GM19240 (cell line): ENCODE data around the gene CDC40.
"Not testable (repeated sequence)": the region's sequence is repeated elsewhere in the genome, so short reads cannot be mapped to it uniquely, and the experiment has no call there.

ENCODE experiments used
- DNase-seq: peaks from one replicate; pipeline ENCODE4 v3.0.0; 2011; ENCODE audit warnings: low spot score; ENCODE audit not compliant: insufficient read length

The CDC40 gene

GRCh38 chr6:110201151-110201884 lies 21.1 kb downstream of the CDC40 start:
- no peak for DNase-seq

DNA sequence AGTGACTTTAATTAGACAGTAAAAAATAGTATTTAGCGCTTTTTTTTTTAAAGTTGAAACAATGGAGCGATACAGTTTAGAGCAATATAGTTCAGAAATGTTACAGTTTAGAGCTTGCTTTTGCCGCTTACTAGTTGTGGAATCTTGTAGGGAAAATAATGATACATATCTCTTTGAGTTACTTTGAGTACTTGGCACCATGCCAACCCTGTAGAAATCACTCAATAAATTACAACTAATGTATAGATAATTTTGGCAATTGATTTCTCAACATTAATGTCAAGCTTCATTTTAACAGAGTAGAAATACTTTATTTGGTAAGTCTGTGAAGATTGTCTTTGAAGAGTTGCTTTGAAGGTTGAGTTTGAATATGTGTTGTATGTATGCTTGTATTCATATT lies 27.4 kb downstream of the CDC40 start:
- DNase-seq: no peak

GRCh38 chr6:110211753-110212152 lies 31.5 kb downstream of the CDC40 start:
- no peak for DNase-seq

GRCh38 chr6:110214338-110214737 lies 34.1 kb downstream of the CDC40 start:
- no peak for DNase-seq

- DNase-seq: no peak
These were observed 35.9 kb downstream of the CDC40 start for GRCh38 chr6:110216140-110216539.

DNA sequence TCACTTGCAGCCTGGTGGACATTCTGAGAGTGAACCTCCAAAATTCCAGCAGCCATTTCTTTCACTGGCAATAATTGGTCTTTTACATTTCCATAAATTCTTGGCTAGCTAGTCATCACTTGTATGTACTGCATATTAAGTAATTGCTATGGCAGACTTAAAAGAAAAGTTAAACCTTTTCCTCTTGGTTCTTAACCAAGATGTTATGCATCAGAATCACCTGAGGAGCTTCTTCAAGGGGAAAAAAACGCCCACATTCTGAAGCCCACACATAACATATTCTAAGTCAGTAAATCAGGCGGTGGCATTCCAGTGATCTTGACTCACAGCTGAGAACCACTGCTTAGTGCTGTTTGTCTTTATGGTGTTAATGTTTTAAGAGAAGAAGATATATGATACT lies 37.0 kb downstream of the CDC40 start:
- DNase-seq: no peak

- no peak for DNase-seq
These were observed 41.5 kb downstream of the CDC40 start for GRCh38 chr6:110221738-110222137.

DNA sequence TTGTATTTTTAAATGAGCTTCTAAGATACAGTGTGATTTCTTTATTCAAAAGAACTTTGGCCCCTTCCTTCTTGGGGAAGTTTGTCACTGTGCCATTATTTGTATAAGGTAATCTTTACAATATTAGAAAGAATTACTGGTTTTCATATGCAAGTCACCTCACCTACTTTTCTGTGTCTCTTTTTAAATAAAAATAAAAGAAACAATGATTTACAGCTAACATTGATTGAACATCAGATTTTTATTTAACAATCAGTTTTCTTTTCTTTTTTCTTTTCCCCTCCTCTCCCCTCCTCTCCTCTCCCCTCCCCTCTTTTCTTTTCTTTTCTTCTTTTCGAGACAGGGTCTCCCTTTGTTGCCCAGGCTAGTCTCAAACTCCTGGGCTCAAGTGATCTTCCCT lies 46.0 kb downstream of the CDC40 start:
- DNase-seq: no peak

DNA sequence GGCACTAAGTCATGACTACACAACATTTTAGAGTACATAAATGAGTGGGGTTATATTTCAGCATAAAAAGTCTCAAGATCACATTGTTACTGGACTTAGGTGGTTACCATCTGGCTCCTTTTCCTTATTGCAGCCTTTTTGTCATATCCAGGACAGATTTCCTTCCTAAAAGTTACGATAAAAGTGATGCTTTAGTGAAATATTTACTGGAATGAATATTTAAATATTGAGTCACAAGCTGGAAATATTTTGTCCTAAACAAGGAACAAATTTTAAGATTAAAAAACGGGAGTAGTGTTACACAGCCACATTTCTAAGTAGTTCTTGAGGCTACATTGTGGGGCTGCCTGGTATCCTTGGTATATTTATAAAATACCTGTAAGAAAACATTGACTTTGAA lies 52.2 kb downstream of the CDC40 start:
- DNase-seq: no peak

DNA sequence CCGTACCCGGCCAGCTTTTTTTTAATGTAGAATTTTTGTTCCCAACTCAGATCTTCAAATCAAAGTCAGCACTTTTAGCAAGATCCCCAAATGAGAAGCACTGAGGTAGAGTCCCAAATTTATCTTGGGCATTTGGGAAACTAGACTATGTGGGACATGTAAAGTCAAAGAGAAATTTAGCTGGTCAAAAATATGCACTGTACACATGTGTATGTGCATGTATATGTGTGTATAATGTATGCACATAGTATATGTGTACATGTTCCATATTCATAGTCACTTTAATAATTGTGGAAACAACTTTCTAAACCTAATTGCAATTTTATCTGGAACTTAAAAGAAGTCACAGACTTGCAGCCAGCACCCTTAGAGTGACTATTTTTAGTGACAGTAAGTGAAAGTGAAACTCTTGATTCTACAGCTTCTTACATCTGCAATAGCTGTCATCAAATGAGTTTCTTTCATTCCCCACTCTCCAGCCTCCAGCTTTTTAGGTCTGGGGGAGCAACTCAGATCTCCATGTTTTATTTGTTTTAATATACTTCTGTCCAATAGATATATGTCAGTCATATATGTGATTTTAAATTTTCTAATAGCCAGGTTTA lies 53.6 kb downstream of the CDC40 start:
- no peak for DNase-seq

DNA sequence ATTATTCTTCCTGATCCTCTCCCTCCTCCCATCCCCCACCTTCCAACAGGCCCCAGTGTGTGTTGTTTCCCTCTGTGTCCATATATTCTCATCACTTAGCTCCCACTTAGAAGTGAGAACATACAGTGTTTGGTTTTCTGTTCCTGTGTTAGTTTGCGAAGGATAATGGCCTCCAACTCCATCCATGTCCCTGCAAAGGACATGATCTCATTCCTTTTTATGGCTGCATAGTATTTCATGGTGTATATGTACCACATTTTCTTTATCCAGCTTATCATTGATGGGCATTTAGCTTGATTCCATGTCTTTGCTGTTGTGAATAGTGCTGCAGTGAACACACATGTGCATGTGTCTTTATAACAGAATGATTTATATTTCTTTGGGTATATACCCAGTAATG lies 55.8 kb downstream of the CDC40 start:
- DNase-seq: not testable (repeated sequence)

- DNase-seq: no peak
These were observed 59.5 kb downstream of the CDC40 start for GRCh38 chr6:110239526-110240274.

DNA sequence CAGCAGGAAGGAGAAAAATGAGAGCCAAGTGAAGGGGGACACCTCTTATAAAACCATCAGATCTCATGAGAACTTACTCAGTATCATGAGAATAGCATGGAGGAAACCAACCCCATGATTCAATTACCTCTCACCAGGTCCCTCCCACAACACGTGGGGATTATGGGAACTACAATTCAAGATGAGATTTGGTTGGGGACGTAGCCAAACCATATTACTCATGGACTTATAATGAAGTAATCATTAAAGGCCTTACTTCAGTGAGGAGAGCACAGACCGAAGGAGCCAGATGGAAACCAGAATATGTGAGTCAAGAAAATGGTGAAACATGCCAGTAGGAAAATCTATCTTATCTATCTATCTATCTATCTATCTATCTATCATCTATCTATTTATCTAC lies 64.4 kb downstream of the CDC40 start:
- DNase-seq: not testable (repeated sequence)

- DNase-seq: no peak
These were observed 66.2 kb downstream of the CDC40 start for GRCh38 chr6:110246378-110246777.

- no peak for DNase-seq
These were observed 66.8 kb downstream of the CDC40 start for GRCh38 chr6:110246900-110247546.

DNA sequence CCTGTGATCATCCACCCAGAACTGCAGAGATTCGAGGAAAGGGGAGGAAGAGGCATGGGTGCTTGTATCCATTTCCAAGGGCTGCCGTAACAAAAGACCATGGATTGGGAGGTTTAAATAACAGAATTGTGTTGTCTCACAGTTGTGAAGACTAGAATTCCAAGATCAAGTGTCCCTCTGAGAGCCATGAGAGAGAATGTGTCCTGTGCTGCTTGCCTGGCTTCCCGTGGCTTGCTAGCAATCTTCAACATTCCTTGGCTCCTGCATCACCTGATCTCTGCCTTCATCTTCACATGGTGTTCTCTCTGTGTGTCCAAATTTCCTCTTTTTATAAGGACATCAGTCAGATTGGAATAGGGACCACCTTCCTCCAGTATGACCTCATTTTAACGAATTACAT lies 69.8 kb downstream of the CDC40 start:
- no peak for DNase-seq

DNA sequence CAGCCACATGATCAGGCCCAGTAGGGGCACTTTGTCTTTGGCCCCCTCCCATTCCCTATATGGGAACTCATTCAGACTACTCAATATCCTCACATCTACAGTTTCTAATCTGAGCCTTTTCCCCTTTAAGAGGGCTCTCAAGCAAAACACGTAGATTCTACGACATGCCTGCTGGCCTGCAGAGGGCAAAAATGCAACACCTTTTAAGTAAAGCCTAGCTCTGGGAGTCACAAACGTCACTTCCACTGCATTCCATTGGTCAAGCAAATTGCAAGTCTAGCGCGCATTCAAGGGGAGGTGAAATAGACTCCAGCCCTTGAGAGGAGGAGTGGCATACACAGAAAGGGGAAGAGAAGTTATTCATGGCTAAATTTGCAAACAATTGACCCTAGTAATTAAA lies 70.6 kb downstream of the CDC40 start:
- no peak for DNase-seq

GRCh38 chr6:110255211-110255750 lies 75.1 kb downstream of the CDC40 start:
- DNase-seq: no peak

DNA sequence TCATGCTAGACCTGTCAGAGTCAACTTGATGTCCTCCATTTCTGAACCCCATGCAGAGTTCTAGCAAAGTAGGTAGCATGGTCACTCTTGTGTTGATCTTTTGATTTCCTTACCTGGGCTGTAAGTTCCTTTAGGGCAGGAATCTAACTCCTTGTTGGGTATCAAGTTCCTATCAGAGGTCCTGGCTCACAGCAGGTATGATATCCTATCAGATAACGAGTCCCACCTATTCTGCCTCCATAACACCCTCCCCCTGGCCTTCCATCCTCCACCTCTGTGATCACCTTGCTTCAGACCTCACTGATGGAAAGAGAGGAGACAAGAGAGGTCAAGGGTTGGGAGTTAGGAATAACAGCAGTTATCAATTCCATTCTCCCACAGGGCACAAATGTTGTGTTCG lies 76.1 kb downstream of the CDC40 start:
- DNase-seq: no peak

DNA sequence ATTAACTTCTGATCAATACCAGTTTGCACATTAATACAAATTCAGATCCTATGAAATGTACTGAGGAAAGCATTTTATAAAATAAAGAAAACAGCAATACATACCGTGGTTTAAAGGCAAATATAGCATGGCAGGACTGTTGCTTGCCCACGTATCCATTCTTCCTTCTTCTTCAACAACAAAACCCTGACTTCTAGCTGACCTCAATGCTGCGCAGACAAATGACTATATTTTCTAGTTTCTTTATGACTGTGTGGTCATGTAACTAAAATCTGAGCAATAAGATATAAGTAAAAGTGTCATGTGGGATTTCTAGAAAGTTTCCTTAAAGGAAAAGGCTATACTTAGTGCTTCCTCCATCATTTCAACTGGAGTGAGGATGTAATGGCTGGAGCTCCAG lies 85.0 kb downstream of the CDC40 start:
- no peak for DNase-seq

- no peak for DNase-seq
These were observed 86.8 kb downstream of the CDC40 start for GRCh38 chr6:110266996-110267395.

DNA sequence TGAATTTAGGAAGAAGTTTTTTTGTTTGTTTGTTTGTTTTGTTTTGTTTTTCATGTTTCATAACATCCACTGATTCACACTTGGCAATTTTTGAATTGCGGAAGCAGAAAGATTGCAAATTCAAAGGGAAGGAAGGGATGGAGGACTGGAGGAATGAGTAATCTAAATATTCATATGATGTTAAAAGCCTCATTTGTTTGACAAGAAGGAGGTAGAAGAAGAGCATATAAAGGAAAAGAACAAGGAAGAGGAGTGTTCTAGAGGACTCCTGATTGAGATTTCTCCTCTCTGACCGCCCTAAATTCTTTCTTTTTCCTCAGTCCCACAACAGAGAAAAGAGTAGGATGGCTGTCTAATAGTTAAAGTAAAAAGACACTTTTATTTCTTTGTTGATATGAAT lies 89.4 kb downstream of the CDC40 start:
- no peak for DNase-seq
